ENCODE results near the gene CBR4. TPM values are rescaled to one million over a fixed set of nuclear protein-coding genes. Genes with fewer than 3 reads are reported as not detected.
"Not testable (repeated sequence)": the region's sequence is repeated elsewhere in the genome, so short reads cannot be mapped to it uniquely, and the experiment has no call there.

CBR4 gene
- total RNA-seq, 1 donor from 2014 or later, result 13.0 TPM

DNA sequence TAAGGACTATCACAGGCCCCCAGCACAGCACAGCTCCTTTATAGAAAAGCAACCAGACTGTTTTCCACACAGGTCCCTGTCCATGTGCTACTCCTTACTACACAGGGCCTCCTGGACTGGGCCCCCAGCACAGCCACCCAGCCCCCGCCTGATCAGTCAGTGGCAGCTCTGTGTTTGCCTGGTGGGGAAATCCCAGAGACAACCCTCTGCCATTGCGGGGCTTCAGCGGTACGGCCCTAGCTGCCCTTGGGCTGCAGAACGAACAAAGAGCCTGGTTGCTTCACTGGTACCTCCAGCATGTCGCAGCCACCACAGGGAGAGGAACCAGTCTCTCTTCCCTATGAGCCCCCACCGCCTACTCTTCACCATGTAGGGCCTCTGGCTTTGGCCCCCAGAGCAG, 30.7 kb downstream of the CBR4 start:
- Histone ChIP-seq H3K4me3 (no peak overlapping the region), H3K4me1 (no peaks in the 10 kb centered on the region), H3K36me3 (peaks cover 0 to 32% of the 10 kb centered on the region in 2 donors), H3K27ac (no peak overlapping the region), H3K9me3 (peaks cover 15% of the 10 kb centered on the region), H3K27me3 (no peaks in the 10 kb centered on the region)
- no peak for DNase-seq (ENCODE audit: extremely low spot score in 2 of 2)
- intact Hi-C loops (cut with DNase I), result no loop called here
- TF ChIP-seq, protein P1, sequence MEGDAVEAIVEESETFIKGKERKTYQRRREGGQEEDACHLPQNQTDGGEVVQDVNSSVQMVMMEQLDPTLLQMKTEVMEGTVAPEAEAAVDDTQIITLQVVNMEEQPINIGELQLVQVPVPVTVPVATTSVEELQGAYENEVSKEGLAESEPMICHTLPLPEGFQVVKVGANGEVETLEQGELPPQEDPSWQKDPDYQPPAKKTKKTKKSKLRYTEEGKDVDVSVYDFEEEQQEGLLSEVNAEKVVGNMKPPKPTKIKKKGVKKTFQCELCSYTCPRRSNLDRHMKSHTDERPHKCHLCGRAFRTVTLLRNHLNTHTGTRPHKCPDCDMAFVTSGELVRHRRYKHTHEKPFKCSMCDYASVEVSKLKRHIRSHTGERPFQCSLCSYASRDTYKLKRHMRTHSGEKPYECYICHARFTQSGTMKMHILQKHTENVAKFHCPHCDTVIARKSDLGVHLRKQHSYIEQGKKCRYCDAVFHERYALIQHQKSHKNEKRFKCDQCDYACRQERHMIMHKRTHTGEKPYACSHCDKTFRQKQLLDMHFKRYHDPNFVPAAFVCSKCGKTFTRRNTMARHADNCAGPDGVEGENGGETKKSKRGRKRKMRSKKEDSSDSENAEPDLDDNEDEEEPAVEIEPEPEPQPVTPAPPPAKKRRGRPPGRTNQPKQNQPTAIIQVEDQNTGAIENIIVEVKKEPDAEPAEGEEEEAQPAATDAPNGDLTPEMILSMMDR (IDR thresholded peaks at IDR 0.05), result no peak
- no peak for TF ChIP-seq POLR2AphosphoS5 (IDR thresholded peaks at IDR 0.05; ENCODE audit: insufficient read depth in 1 of 2, low read depth in 1 of 2)
- TF ChIP-seq POLR2A (IDR thresholded peaks at IDR 0.05), result no peak

DNA sequence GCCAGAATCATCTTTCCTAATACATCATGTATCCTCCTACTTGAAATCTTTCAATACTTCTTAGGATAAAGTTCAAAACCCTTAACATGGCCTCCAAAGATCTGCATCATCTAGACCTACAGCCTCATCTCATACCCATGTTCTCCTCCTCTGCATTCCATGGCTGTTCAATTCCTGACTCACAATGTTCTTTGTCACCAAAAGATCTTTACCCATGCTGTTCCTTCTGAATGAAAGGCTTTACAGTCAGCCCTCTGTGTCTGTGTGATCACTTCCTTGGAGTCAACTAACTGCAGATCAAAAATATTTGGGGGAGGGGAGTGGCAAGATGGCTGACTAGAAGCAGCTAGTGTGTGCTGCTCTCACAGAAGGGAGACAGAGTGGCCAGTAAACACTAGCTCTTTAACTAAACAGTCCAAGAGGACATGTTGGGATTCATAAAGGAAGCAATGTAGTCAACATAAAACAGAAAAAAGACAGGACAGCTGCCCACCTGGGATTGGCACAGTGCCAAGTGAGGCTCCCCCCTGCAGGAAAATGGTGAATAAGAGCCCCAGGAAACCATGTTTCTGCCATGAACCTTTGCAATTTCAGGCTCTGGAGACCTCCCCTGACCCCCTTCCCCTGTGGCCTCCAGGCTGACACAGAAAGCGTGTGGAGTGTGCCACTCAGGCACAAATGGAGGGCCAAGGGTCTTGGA, 31.9 kb downstream of the CBR4 start:
- Histone ChIP-seq H3K4me1 (no peaks in the 10 kb centered on the region), H3K36me3 (peaks cover 0 to 32% of the 10 kb centered on the region in 2 donors), H3K9me3 (peaks cover 15% of the 10 kb centered on the region), H3K4me3 (no peak overlapping the region), H3K27me3 (no peaks in the 10 kb centered on the region), H3K27ac (no peak overlapping the region)
- no peak for TF ChIP-seq POLR2A (IDR thresholded peaks at IDR 0.05)
- TF ChIP-seq, protein P1 (IDR thresholded peaks at IDR 0.05), result no peak
- no peak for TF ChIP-seq POLR2AphosphoS5 (IDR thresholded peaks at IDR 0.05; ENCODE audit: insufficient read depth in 1 of 2, low read depth in 1 of 2)
- DNase-seq (ENCODE audit: extremely low spot score in 2 of 2), result no peak
- intact Hi-C loops (cut with DNase I), result no loop called here

DNA sequence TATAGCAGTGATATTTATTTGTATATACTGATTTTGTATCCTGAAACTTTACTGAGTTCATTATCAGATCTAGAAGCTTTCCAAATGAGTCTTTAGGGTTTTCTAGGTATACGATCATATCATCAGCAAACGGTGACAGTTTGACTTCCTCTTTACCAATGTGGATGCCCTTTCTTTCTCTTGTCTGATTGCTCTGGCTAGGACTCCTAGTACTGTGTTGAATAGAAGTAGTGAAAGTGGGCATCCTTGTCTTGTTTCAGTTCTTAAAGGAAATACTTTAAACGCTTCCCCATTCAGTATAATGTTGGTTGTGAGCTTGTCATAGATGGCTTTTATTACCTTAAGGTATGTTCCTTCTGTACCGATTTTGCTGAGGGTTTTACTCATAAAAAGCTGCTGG, 37.5 kb downstream of the CBR4 start:
- no peak overlapping the region for H3K4me3 ChIP-seq
- DNase-seq (ENCODE audit: extremely low spot score in 2 of 2), result no peak
- H3K4me1 ChIP-seq, result no peaks in the 10 kb centered on the region
- intact Hi-C loops (cut with DNase I), result no loop called here
- H3K9me3 ChIP-seq, result peaks cover 8% of the 10 kb centered on the region
- TF ChIP-seq POLR2A (IDR thresholded peaks at IDR 0.05), result no peak
- TF ChIP-seq POLR2AphosphoS5 (IDR thresholded peaks at IDR 0.05; ENCODE audit: insufficient read depth in 1 of 2, low read depth in 1 of 2), result no peak
- TF ChIP-seq, protein P1 (IDR thresholded peaks at IDR 0.05), result no peak
- H3K36me3 ChIP-seq, result peaks cover 0 to 26% of the 10 kb centered on the region in 2 donors
- no peak overlapping the region for H3K27ac ChIP-seq
- no peaks in the 10 kb centered on the region for H3K27me3 ChIP-seq

DNA sequence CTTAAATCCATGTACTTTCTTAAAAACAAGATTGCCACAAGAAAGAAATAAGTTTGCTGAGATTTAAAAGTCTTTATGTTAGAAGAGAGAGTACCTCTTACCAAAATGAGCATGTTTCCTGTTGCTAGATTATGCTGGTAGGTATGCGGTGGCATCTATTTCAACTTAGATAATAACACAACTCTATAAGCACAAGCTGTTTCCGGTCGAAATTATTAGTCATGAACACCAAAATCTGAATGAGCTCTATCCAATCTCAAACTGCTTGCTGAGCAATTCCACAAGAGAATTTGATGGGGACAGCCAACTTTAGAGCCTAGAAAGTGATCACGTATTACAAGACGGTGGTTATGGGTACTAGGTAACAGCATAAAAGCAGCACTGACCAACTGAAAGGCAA, 49.3 kb downstream of the CBR4 start:
- Histone ChIP-seq H3K27me3 (no peaks in the 10 kb centered on the region), H3K9me3 (no peaks in the 10 kb centered on the region), H3K27ac (no peak overlapping the region), H3K36me3 (no peaks in the 10 kb centered on the region), H3K4me1 (no peaks in the 10 kb centered on the region), H3K4me3 (no peak overlapping the region)
- TF ChIP-seq, protein P1 (IDR thresholded peaks at IDR 0.05), result no peak
- no peak for TF ChIP-seq POLR2A (IDR thresholded peaks at IDR 0.05)
- no peak for TF ChIP-seq POLR2AphosphoS5 (IDR thresholded peaks at IDR 0.05; ENCODE audit: insufficient read depth in 1 of 2, low read depth in 1 of 2)
- DNase-seq (ENCODE audit: extremely low spot score in 2 of 2), result no peak
- intact Hi-C loops (cut with DNase I), result no loop called here

DNA sequence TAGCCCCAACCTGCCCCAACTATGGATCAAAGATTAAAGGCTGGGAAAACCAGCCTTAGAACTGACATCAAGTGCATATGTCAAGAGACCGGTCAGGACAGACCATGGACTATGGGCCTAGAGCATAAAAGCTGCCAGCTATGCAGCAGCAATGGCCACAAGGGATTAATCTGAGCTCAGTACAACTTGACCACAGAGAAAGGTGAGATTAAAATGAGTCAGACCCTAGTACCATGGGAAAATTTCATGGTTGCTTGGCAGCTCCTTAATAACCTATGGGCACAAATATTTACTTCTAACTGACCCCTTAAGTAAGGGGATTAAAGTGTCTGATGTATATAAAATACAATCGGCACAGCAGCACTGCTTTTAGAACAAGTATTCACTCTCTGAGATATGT, 54.4 kb downstream of the CBR4 start:
- no peak for DNase-seq (ENCODE audit: extremely low spot score in 2 of 2)
- no peak overlapping the region for H3K27ac ChIP-seq
- H3K9me3 ChIP-seq, result no peaks in the 10 kb centered on the region
- intact Hi-C loops (cut with DNase I), result no loop called here
- H3K4me3 ChIP-seq, result no peak overlapping the region
- H3K36me3 ChIP-seq, result no peaks in the 10 kb centered on the region
- H3K27me3 ChIP-seq, result no peaks in the 10 kb centered on the region
- TF ChIP-seq, protein P1 (IDR thresholded peaks at IDR 0.05), result no peak
- TF ChIP-seq POLR2A (IDR thresholded peaks at IDR 0.05) (no peak), POLR2AphosphoS5 (IDR thresholded peaks at IDR 0.05; ENCODE audit: insufficient read depth in 1 of 2, low read depth in 1 of 2) (no peak)
- no peaks in the 10 kb centered on the region for H3K4me1 ChIP-seq

DNA sequence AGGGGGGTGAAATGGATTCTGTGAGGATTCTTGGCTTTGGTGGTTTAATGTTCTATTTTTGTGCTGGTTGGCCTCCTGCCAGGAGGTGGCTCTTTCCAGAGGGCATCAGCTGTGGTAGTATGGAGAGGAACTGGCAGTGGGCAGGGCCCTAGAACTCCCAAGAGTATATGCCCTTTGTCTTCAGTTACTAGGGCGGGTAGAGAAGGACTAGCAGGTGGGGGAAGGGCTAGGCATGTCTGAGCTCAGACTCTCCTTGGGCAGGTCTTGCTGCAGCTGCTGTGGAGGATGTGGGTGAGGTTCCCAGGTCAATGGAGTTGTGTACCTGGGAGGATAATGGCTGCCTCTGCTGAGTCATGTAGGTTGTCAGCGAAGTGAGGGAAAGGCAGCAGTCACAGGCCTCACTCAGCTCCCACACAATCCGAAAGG, 57.2 kb downstream of the CBR4 start:
- H3K27ac ChIP-seq; H3K27me3 ChIP-seq; intact Hi-C loops (cut with DNase I); H3K4me1 ChIP-seq; H3K4me3 ChIP-seq; H3K9me3 ChIP-seq; H3K36me3 ChIP-seq; DNase-seq (ENCODE audit: extremely low spot score in 2 of 2): not testable (repeated sequence)

All from vagina (tissue), 2 donors.